IPS-NIHi11 (cell line): ENCODE data around the gene CRYBA2.

Source experiments
- DNase-seq: peaks from one replicate; pipeline ENCODE4 v3.0.0; 2012; ENCODE audit warnings: mixed read lengths, low spot score

Gene CRYBA2

GRCh38 chr2:218999021-218999880, 6.0 kb upstream of the CRYBA2 start:
- DNase-seq, result no peak

- no peak for DNase-seq
Observed at GRCh38 chr2:218998414-218999002, 5.3 kb upstream of the CRYBA2 start.

GRCh38 chr2:218997731-218998130, 4.5 kb upstream of the CRYBA2 start:
- no peak for DNase-seq

- DNase-seq, result no peak
Observed at GRCh38 chr2:218996937-218997336, 3.7 kb upstream of the CRYBA2 start.

- peak; percentile 92 for DNase-seq
Observed at GRCh38 chr2:218995972-218996711, 2.9 kb upstream of the CRYBA2 start.

- DNase-seq, result no peak
Observed at GRCh38 chr2:218995561-218995960, 2.3 kb upstream of the CRYBA2 start.

- DNase-seq, result no peak
Observed at GRCh38 chr2:218992703-218993344, 398 bp downstream of the CRYBA2 start.

GRCh38 chr2:218992196-218992595, 1.0 kb downstream of the CRYBA2 start:
- no peak for DNase-seq

- DNase-seq, result no peak
Observed at GRCh38 chr2:218991674-218992168, 1.5 kb downstream of the CRYBA2 start.

- no peak for DNase-seq
Observed at GRCh38 chr2:218990612-218991011, 2.6 kb downstream of the CRYBA2 start.

- DNase-seq, result no peak
Observed at GRCh38 chr2:218990052-218990451, 3.2 kb downstream of the CRYBA2 start.

GRCh38 chr2:218988650-218989049, 4.6 kb downstream of the CRYBA2 start:
- DNase-seq, result no peak

GRCh38 chr2:218988164-218988563, 5.1 kb downstream of the CRYBA2 start:
- no peak for DNase-seq

GRCh38 chr2:218986148-218986761, 7.0 kb downstream of the CRYBA2 start:
- no peak for DNase-seq

GRCh38 chr2:218985325-218986091, 7.7 kb downstream of the CRYBA2 start:
- DNase-seq, result peak; percentile 64

- no peak for DNase-seq
Observed at GRCh38 chr2:218985021-218985324, 8.2 kb downstream of the CRYBA2 start, which contains the start of gene FEV. FEV (minus strand) TSS chr2:218985184; CDS start chr2:218985075, 109 bp downstream.

GRCh38 chr2:218984239-218985020, 8.8 kb downstream of the CRYBA2 start:
- no peak for DNase-seq

- DNase-seq, result no peak
Observed at GRCh38 chr2:218983934-218984238, 9.3 kb downstream of the CRYBA2 start.

GRCh38 chr2:218983263-218983933, 9.8 kb downstream of the CRYBA2 start:
- DNase-seq, result no peak
